Smooth muscle cell (in vitro differentiated cells): ENCODE results near the gene CAMSAP3. TPM values are rescaled to one million over a fixed set of nuclear protein-coding genes. Genes with fewer than 3 reads are reported as not detected.

ENCODE experiments used
- DNase-seq: peaks from one replicate; lab custom pipeline; 2025; ENCODE audit not compliant: unreplicated experiment; lab: John Stamatoyannopoulos, UW
- H2AFZ ChIP-seq: fragments of 200-600 bp; sonication (generic); 2 replicates; pipeline ENCODE4 v1.6.0; 2016; ENCODE audit warnings: antibody characterized with exemption, low read depth, mild to moderate bottlenecking
- H3F3A ChIP-seq: fragments of 200-600 bp; sonication (generic); 2 replicates; pipeline ENCODE4 v1.6.0; 2017; ENCODE audit warnings: antibody characterized with exemption, low read depth
- H3K27ac ChIP-seq: fragments of 200-600 bp; sonication (generic); 2 replicates; pipeline ENCODE4 v1.5.1; 2016; ENCODE audit warnings: low read depth, mild to moderate bottlenecking
- H3K27me3 ChIP-seq: fragments of 200-600 bp; sonication (generic); 2 replicates; pipeline ENCODE4 v1.6.1; 2016; ENCODE audit warnings: low read depth, mild to moderate bottlenecking
- H3K36me3 ChIP-seq: fragments of 200-600 bp; sonication (generic); 2 replicates; pipeline ENCODE4 v1.5.1; 2016; ENCODE audit warnings: low read depth
- H3K4me1 ChIP-seq: fragments of 200-600 bp; sonication (generic); 2 replicates; pipeline ENCODE4 v1.5.1; 2016; ENCODE audit warnings: low read depth
- H3K4me2 ChIP-seq: fragments of 200-600 bp; sonication (generic); 2 replicates; pipeline ENCODE4 v1.6.0; 2016; ENCODE audit warnings: mild to moderate bottlenecking
- H3K4me3 ChIP-seq: fragments of 200-600 bp; sonication (generic); 2 replicates; pipeline ENCODE4 v1.5.1; 2016; ENCODE audit warnings: mild to moderate bottlenecking
- H3K79me2 ChIP-seq: fragments of 200-600 bp; sonication (generic); 2 replicates; pipeline ENCODE4 v1.6.0; 2016; ENCODE audit warnings: low read depth, mild to moderate bottlenecking
- H3K9ac ChIP-seq: fragments of 200-600 bp; sonication (generic); 2 replicates; pipeline ENCODE4 v1.6.0; 2016; ENCODE audit warnings: low read depth
- H3K9me3 ChIP-seq: fragments of 200-600 bp; sonication (generic); replicated peaks from 2 replicates; pipeline ENCODE4 v1.5.1; 2016; ENCODE audit warnings: low read depth
- H4K20me1 ChIP-seq: fragments of 200-600 bp; sonication (generic); 2 replicates; pipeline ENCODE4 v1.6.0; 2016; ENCODE audit warnings: low read depth
- CTCF ChIP-seq: fragments of 200-600 bp; sonication (generic); IDR thresholded peaks from 2 replicates; pipeline ENCODE4 v1.5.1; 2017; ENCODE audit warnings: borderline replicate concordance, mild to moderate bottlenecking, antibody characterized with exemption; ENCODE audit not compliant: insufficient read depth, poor library complexity, severe bottlenecking
- WGBS: methylation state at CpG from one replicate; pipeline ENCODE4 v1.1.7; 2016; ENCODE audit warnings: low lambda C conversion rate; 5-methylcytosine and 5-hydroxymethylcytosine counted together
- polyA plus RNA-seq: library from polyadenylated mRNA; unstranded; fragments of >200 nt; fragmentation: Nextera tagmentation; extraction: Ambion mirVana; gene quantifications from 2 replicates; pipeline ENCODE4 v1.2.1, GENCODE V29; 2016
- total RNA-seq: library from RNA; depleted of rRNA; stranded (reverse); fragments of >200 nt; gene quantifications from 2 replicates; pipeline ENCODE4 v1.2.3, GENCODE V29; 2014

CAMSAP3 gene
- total and polyA plus RNA-seq, 2 experiments from 2014 or later: 1.4 to 1.8 TPM

DNA sequence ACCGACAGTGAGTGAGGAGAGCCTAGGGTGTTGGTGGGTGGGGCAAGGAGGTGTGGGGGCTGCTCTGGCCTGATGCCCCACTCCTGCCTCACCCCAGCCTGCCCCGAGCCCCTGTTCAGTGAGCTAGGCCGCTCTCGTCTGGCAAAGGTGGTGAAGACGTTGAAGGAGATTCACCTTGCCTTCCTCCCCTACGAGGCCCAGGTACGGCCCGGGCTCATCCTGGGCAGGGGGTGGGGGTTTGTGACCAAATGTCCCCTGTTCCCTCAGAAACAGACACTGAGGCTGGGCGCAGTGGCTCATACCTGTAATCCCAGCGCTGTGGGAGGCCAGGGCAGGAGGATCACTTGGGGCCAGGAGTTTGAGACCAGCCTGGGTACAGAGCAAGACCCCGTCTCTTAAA is 45.1 kb downstream of the CAMSAP3 start:
- Histone ChIP-seq H3K4me1 (no peaks in the 10 kb centered on the region), H3K4me2 (no peak overlapping the region), H3K27me3 (peaks cover 18% of the 10 kb centered on the region), H3K79me2 (no peaks in the 10 kb centered on the region), H3K9ac (no peak overlapping the region), H4K20me1 (no peaks in the 10 kb centered on the region), H2AFZ (no peak overlapping the region), H3K36me3 (no peaks in the 10 kb centered on the region), H3F3A (no peaks in the 10 kb centered on the region), H3K4me3 (no peak overlapping the region), H3K27ac (no peak overlapping the region), H3K9me3 (no peaks in the 10 kb centered on the region)
- no peak for TF ChIP-seq CTCF
- DNase-seq: no peak
- 95% methylated on average over 11 of the region's 11 CpGs for WGBS

DNA sequence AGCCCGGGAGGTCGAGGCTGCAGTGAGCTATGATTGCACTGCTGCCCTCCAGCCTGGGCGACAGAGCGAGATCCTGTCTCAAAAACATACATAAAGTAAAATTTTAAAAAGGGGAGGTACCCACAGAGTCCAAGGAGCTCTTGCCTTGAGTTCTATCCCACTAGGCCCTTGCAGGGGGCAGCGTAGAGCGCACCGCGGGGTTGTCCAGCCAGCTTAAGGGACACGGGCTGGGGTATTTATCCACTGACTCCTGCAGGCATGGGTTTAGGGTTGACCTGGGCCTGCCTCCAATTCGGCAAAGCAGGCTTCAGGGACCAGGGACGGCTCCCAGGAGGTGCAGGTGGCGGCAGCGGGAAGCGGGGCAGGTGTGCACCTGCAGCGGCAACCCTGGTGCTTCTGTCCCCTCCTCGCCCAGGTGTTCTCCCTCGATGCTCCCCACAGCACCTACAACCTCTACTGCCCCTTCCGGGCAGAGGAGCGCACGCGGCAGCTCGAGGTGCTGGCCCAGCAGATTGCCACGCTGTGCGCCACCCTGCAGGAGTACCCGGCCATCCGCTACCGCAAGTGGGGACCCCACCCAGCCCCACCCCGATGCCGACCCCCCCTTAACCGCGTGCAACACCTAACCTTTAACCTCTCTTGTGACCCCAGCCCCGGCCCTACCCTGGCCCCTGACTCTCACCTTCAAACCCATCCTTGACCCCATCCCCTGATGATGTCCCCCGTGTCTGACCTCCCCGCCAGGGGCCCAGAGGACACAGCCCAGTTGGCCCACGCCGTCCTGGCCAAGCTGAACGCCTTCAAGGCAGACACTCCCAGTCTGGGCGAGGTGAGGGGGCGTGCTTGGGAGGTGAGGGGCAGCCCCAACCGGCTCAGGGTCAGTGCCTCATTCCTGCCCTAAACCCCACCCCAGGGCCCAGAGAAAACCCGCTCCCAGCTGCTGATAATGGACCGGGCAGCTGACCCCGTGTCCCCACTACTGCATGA is 45.9 kb downstream of the CAMSAP3 start:
- DNase-seq: no peak
- TF ChIP-seq CTCF: no peak
- no peaks in the 10 kb centered on the region for H3K36me3 ChIP-seq
- H4K20me1 ChIP-seq: no peaks in the 10 kb centered on the region
- no peaks in the 10 kb centered on the region for H3F3A ChIP-seq
- no peaks in the 10 kb centered on the region for H3K9me3 ChIP-seq
- H3K27ac ChIP-seq: no peak overlapping the region
- H3K27me3 ChIP-seq: peaks cover 13% of the 10 kb centered on the region
- no peak overlapping the region for H3K4me3 ChIP-seq
- WGBS: 94% methylated on average over 40 of the region's 43 CpGs
- no peak overlapping the region for H3K4me2 ChIP-seq
- no peaks in the 10 kb centered on the region for H3K79me2 ChIP-seq
- H3K4me1 ChIP-seq: no peaks in the 10 kb centered on the region
- H3K9ac ChIP-seq: no peak overlapping the region
- H2AFZ ChIP-seq: no peak overlapping the region

DNA sequence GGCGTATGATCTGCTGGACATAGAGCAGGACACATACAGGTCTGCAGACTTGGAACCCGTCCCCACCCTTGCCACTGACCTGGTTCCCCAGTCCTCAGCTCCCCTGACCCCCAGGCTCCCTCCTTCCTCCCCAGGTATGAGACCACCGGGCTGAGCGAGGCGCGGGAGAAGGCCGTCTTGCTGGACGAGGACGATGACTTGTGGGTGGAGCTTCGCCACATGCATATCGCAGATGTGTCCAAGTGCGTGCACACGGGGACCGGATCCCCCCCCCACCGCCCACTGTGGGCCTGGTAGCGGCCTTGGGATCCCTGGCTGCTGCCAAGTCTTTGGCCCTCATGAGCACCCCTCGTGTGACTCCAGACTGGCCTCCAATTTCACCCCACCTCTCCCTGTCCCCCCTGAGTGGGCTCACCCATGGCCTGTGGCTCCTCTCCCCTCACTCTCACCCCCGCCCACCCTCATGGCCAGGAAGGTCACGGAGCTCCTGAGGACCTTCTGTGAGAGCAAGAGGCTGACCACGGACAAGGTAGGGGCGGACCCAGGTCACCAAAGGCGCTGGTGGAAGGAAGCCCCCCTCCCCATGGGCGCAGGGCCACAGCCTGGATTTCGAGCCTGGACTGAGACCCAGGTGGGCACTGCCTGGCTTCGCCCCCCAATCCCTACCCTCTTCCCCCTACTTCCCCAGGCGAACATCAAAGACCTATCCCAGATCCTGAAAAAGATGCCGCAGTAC is 46.8 kb downstream of the CAMSAP3 start:
- no peak for DNase-seq
- Histone ChIP-seq H3K36me3 (no peaks in the 10 kb centered on the region), H3K4me1 (no peaks in the 10 kb centered on the region), H3K79me2 (no peaks in the 10 kb centered on the region), H3K4me2 (no peak overlapping the region), H4K20me1 (no peaks in the 10 kb centered on the region), H3K27me3 (peaks cover 6% of the 10 kb centered on the region), H3K9ac (no peak overlapping the region), H3K9me3 (no peaks in the 10 kb centered on the region), H3K4me3 (no peak overlapping the region), H3K27ac (no peak overlapping the region), H2AFZ (no peak overlapping the region), H3F3A (no peaks in the 10 kb centered on the region)
- TF ChIP-seq CTCF: no peak
- WGBS: 95% methylated on average over 25 of the region's 27 CpGs
